NCI-H345 (cell line): ENCODE measurements around the gene RERE.

Experiments
- DNase-seq: peaks from one replicate; lab custom pipeline; 2025; lab: John Stamatoyannopoulos, UW

RERE gene

GRCh38 chr1:8541961-8542521 lies 275.4 kb downstream of the RERE start:
- no peak for DNase-seq

- DNase-seq: no peak
Observed at GRCh38 chr1:8540971-8541370, 276.5 kb downstream of the RERE start.

DNA sequence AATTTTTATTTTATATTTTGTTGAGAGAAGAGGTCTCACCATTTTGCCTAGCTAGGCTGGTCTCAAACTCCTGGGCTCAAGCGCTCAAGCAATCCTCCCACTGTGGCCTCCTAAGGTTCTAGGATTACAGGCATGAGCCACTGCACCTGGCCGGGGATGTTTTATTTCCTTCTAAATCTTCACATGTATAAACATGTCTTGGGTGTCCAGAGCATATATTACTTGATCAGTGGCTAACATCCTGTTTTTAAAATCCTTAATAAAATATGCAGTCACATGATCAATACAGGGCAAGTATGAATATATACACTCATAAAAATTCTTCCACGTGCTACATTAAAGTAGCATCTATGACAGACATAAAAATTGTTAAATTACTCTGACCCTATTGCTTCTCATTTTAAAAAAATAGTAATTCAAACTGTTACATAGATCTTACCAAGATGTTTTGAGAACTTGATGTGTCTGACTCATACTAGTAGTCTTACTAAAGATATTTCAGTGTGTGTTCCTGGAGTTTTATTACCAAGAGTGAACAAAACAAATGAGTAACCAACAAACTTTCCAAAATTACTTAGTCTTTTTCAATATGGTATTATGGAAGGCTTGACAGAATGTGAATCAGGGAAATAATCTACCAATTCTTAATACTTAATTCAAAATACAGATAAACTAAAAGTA lies 277.0 kb downstream of the RERE start:
- DNase-seq: no peak

DNA sequence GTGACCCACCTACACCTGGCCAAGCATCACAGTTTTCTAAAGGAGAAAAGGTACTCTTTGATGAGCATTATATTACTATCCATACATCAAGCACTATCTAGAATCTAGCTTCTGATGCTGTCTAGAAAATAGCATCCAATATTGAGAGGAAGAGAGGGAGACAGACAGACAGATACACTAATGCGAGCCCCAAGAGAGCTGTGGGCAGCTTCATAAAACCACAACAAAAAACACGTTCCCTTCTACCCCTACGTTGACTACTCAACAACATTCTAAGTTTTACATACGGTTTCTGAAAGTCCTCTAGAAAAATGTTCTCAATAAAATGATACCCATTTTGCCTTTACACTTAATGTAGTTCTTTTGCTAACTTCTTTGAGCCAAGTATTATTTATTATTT lies 277.8 kb downstream of the RERE start:
- DNase-seq: no peak

GRCh38 chr1:8538502-8538901 lies 278.9 kb downstream of the RERE start:
- DNase-seq: no peak

- DNase-seq: no peak
Observed at GRCh38 chr1:8537991-8538390, 279.4 kb downstream of the RERE start.

DNA sequence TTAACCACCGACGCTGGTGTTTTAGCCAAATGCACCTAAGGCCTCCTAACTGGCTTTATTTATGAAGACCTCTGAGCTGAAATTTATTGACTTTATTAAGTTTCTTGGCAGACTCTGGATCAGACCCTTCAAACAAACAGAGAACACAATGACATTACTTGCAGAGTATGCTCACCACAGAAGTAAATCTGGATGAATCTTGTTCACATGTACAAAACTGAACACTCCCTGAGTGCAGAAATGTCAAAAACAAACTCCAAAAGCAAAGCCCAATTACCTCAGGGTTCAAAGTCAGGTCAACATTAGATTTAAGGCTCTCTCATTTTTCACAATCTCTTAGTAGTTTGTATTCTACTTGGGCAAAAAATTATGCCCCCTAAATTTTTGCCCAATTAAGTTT lies 280.9 kb downstream of the RERE start:
- no peak for DNase-seq

DNA sequence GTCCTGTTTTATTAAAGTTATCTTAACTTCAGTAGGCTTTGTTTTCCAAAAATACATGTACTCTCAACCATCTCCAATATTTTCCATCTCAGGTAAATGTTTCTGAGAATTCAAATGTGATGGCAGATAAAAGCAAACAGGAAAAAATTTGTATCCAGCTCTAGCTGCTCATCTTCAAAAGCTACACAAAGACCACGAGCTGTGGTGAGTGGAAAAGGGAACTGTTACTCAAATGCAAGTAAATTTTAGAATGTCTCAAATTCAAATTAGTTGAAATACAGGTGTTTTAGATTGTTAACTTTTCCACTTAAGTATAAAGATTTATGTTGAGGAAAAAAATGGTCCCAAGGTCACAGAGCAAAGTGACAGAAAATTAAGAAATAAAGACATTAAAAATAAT lies 283.5 kb downstream of the RERE start:
- DNase-seq: no peak

DNA sequence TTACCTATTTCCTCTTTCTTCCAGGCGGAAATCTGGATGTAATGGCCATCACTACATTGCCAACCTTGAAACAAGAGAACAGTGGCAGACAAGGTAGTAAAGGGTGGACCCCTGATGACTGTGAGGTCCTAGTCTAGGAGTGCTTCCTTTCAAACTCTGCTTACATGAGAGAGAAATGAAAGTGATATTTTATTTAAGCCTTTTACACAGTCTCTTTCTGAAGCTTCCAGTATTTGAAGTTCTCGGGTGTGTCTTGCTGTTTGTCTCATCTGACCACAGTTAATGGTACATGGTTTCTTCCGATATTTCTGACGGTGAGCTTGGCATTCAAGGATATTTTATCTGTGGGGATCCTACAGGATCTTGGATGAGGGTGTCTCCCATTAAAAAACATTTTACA lies 284.3 kb downstream of the RERE start:
- DNase-seq: no peak

DNA sequence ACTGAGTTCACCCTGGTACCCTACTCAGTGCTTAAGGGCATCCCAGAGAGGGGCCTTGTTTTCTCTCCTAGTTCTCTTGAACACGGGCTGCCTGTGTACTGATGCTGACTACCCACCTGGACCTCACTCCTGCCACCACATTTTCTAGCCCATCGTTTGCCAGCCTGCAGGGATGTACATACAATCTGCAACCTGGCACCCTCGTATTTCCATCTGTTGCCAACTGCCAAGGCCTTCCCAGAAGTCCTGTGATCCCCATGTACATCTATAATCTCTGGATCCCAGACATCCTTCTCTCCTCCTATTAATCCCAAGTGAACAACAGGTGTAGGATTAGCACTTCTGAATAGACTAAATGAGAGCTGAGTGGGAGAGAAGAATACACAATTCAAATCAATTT lies 287.5 kb downstream of the RERE start:
- no peak for DNase-seq

GRCh38 chr1:8527941-8528340 lies 289.5 kb downstream of the RERE start:
- no peak for DNase-seq

GRCh38 chr1:8525558-8526275 lies 291.7 kb downstream of the RERE start:
- DNase-seq: peak; percentile 96

GRCh38 chr1:8525216-8525557 lies 292.3 kb downstream of the RERE start:
- no peak for DNase-seq

DNA sequence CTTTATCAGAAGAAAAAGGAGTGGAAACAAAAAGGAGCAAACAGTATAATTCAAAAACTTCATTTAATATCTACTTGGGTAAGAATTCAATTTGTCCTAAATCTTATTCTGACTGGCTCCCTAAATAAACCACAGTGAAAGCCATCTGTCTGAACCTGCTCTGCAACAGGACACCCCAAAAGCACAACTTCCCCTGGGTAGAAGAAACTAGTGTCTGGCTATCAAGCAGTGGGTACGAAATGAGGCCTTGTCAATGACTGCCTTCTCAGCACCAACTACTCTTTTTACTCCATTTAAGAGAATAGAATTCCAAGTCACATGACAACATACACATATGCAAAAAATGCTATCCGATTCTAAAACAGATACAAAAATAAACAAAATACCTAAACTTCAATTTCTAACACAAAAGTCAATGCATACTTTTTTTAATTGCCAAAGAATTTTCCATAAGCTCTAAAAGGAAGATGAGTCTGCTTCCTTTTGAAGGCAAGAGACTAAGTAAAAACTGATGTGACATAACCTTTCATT lies 292.7 kb downstream of the RERE start:
- DNase-seq: no peak

DNA sequence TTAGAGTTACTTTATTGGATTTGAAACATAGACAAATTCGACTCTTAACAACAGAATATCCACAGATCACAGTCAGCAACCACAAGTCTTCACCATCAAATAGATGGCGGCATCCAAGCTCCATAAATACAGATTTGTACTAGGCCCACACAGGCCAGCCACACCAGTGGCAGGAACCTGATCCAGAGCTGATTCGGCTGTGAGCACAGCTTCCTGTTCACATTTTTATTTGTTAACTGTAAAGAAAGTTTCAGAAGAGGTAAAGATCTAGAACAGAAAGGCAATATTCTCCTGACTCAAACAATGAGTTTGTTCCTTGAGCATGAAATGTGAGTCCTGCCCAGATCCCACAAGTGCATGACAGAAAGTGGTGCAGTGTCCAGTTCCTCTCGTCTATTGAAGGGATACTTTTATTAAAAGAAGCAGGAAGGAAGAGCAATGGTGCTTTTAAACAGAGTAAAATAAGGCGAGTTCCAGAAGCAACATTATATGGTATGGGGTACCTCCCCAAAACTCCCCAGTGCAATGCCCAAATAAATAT lies 293.7 kb downstream of the RERE start:
- DNase-seq: no peak

GRCh38 chr1:8520483-8520966 lies 296.9 kb downstream of the RERE start:
- no peak for DNase-seq

DNA sequence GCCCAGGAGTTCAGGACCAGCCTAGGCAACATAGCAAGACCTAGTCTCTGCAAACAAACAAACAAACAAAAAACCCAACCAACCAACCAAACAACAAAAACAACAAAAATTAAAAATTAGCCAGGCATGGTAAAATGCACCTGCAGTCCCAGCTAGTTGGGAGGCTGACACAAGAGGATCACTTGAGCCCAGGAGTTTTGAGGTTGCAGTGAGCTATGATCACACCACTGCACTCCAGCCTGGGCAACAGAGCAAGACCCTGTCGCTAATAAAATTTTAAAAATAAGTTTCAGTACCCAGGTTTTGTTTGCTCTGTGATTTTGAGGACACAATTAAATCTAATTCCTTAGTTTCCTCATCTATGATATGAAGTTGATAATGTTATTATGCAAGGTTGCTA lies 298.3 kb downstream of the RERE start:
- no peak for DNase-seq

DNA sequence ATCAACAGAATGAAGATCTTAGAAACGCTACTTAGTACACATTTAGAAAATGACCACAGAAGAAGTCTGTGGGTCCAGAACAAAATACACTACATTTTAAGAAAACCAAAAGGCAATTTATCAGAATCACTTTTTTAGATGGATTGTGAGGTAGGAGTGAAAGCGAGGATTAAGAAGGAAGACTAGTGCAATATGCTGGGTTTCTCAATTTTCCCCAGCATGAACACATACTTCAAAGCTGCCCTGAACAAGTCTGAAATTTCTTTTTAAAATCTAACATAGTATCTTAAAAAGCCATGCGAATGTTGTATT lies 299.0 kb downstream of the RERE start:
- no peak for DNase-seq

DNA sequence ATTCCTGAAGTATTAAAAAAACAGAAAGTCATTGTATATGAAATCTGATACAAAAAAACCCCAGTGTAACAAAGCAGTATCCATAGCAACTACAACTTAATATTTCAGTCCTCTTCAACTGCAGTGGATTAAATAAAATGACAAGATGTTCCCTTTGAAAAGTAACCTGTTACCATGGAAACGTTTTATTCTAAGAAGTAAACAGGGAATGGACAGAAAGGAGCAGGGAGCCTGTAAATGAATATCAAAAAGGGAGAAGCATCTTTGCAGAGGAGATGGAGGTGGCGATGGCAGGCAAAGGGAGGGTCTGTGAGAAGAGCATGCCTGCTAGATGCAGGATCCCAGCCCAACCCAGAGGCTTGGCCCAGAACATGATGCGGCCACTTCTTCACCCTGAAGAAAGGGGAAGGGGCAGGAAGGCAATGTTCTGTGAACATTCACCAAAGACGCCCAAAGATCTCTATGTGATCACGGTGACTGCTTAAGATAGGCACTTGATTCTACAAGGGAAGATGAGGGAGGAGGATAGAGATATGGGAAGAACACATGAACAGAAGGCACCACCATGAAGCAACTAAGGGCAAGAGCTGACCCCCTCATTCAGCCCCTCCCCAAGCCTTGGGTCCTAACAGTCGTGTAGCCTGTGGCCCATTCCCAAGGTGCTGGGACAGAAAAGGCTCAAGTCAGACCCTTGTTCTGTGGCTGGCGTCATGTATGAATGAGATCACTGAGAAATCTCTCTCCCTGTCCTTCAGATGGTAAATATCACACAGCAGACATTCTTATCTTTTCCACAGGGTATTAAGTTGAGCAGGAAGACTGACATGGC lies 299.6 kb downstream of the RERE start:
- no peak for DNase-seq

DNA sequence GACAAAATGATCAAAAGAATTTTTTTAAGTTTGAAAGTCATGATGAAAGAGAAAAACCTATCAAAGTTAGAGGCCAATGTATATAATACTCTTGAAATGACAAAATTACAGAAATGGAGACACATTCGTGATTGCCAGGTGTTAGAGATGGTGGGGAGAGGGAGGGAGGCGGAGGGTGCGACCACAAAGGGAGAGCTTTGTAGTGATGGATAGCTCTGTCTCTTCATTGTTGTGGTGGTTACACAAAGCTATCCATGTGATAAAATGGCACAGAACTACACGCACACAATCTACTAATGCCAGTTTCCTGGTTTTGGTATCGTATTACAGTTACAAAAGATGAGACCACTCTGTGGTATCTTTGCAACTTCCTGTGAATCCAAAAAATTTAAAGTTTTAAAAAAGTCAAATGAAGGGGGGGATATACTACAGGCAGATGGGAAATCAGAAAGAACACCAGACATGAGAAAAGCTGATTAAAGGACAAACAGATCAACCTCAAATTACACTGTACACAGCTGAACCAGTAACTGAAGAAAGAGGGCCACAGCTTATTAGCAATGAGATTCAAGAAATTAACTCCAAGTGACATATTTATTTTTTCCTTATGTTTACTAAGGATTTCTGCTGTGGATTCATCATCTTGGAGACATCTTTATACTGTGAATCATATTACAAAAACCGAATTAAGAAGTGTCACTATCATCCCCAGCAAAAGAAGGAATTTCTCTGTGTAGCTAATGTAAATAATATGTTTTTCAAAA lies 300.5 kb downstream of the RERE start:
- DNase-seq: no peak

DNA sequence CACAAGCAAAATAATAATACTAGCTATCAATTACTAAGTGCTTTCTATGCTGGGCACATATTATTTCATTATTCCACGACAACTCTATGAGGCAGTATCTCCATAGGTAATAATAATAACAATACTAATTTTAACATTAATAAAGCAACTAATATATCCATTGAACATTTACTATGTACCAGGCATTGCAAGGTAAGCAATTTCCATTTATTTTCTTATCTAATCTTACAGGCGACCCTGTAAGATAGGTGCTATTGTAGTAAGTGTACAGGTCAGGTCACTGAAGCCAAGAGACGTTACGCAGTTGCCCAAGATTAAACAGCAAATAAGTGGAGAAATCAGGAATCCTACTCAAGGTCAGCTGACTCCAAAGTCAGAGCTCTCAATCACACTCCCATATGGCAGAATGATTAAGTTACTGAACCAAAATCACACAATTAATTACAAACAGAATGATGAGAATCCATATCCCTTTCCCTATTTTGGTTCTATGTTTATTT lies 301.1 kb downstream of the RERE start:
- DNase-seq: no peak
